Measurements from ENCODE around the gene ZNF580. TPM values are rescaled to one million over a fixed set of nuclear protein-coding genes. Genes with fewer than 3 reads are reported as not detected.

ZNF580 gene
- total RNA-seq, 1 donor from 2014 or later: 2.8 TPM

DNA sequence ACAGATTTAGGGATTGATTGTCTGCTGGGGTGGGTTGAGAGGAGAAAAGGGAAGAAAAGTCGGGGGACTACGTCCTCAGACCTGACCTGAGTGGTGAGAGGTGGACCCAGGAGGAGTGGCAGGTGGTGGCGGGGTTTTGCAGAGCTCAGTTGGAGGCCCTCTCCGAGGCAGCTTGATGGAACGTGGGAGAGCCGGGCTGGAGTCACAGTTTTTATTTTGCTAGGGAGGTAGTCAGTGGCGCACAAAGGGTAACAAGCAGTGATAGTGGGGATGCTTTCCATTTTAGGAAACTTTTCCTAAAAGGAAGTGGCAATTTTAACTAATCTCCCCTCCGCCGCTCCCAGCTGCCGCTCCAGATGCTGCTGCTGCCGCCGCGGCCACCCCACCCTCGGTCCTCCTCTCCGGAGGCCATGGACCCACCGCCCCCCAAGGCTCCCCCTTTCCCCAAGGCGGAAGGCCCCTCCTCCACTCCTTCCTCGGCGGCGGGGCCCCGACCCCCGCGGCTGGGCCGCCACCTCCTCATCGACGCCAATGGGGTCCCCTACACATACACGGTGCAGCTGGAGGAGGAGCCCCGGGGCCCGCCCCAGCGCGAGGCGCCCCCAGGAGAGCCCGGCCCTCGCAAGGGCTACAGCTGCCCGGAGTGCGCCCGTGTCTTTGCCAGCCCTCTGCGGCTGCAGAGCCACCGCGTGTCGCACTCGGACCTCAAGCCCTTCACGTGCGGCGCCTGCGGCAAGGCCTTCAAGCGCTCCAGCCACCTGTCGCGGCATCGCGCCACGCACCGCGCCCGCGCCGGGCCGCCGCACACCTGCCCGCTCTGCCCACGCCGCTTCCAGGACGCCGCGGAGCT, 1.6 kb downstream of the ZNF580 start:
- Histone ChIP-seq H2AFZ (replicated peaks) (no peak overlapping the region), H3K27me3 (no peaks in the 10 kb centered on the region), H3F3A (ENCODE audit: low read depth) (peaks cover 53% of the 10 kb centered on the region), H3K27ac (no peak overlapping the region), H3K36me3 (no peaks in the 10 kb centered on the region), H3K9me3 (ENCODE audit: low read depth) (no peaks in the 10 kb centered on the region), H3K4me3 (peak overlapping the region; percentile 80), H3K79me2 (ENCODE audit: low read depth) (peaks cover 90% of the 10 kb centered on the region), H4K20me1 (ENCODE audit: low read depth) (peaks cover 4% of the 10 kb centered on the region), H3K9ac (peak overlapping the region; percentile 73), H3K4me2 (peak overlapping the region; percentile 99), H3K4me1 (peaks cover 26% of the 10 kb centered on the region)
- peak; percentile 57 for DNase-seq (ENCODE audit: low spot score)
- TF ChIP-seq, protein P1, sequence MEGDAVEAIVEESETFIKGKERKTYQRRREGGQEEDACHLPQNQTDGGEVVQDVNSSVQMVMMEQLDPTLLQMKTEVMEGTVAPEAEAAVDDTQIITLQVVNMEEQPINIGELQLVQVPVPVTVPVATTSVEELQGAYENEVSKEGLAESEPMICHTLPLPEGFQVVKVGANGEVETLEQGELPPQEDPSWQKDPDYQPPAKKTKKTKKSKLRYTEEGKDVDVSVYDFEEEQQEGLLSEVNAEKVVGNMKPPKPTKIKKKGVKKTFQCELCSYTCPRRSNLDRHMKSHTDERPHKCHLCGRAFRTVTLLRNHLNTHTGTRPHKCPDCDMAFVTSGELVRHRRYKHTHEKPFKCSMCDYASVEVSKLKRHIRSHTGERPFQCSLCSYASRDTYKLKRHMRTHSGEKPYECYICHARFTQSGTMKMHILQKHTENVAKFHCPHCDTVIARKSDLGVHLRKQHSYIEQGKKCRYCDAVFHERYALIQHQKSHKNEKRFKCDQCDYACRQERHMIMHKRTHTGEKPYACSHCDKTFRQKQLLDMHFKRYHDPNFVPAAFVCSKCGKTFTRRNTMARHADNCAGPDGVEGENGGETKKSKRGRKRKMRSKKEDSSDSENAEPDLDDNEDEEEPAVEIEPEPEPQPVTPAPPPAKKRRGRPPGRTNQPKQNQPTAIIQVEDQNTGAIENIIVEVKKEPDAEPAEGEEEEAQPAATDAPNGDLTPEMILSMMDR (IDR thresholded peaks at IDR 0.05): no peak
- TF ChIP-seq EZH2phosphoT487 (IDR thresholded peaks at IDR 0.05) (no peak), EZH2 (IDR thresholded peaks at IDR 0.05) (no peak)
- H3K27ac Mint-ChIP-seq: peak overlapping the region; percentile 12
- peak overlapping the region; percentile 96 for H3K4me3 Mint-ChIP-seq
- no peaks in the 10 kb centered on the region for H3K9me3 Mint-ChIP-seq
- H3K36me3 Mint-ChIP-seq: peaks cover 18% of the 10 kb centered on the region
- H3K4me1 Mint-ChIP-seq: peaks cover 42% of the 10 kb centered on the region
- peaks cover 25% of the 10 kb centered on the region for H3K27me3 Mint-ChIP-seq (ENCODE audit: insufficient read depth, low read depth)

DNA sequence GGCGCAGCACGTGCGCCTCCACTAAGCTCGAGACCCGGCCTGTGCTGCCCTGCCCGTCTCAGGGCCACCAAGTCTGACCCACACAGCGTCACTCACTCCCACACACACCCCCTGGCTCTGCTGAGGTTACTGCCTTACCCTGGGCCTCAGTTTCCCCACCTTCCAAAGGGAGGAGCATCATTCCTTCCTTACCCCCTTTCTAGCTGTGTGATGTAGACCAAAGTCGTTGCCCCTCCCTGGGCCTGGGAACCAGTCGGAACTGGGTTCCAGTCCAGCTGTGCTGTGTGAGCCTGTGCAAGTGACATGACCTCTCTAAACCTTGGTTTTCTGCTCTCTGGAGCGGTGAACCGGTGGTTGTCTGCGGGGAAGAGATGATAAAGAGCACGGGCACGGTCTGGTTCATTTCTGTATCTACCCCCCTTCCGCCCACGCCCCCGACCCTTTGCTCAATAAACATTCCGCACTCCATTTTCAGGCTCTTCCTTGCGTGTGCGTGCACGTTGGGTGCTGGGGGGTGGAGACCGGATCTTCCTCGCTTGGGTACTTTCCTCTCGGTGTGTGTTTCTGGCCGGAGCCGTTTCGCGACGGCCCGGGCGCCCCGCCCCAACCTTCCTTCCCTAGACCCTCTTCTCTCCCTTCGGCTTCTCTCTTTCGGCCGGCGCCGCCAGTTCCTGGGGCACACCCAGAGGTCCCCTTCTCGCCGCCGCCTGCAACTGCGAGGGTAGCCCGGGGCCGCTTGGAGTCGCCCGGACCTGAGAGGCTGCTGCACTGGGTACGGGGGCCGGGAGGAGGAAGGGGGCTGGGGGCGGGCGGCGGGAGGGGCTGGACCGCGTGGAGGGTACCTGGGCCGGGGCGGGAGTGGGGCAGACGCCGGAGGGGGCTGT, 2.4 kb downstream of the ZNF580 start, which contains the start of gene ZNF581:
ZNF581 (plus strand) TSS at position 647 of the 884 bp plus-strand sequence. CDS start 923 bp downstream, outside the sequence.
- H3K79me2 ChIP-seq (ENCODE audit: low read depth): peaks cover 86% of the 10 kb centered on the region
- no peaks in the 10 kb centered on the region for H3K9me3 ChIP-seq (ENCODE audit: low read depth)
- Mint-ChIP-seq H3K4me1 (peaks cover 45% of the 10 kb centered on the region), H3K27ac (peak within 1 kb of the TSS; percentile 96), H3K27me3 (ENCODE audit: insufficient read depth, low read depth) (peaks cover 20% of the 10 kb centered on the region), H3K9me3 (no peaks in the 10 kb centered on the region), H3K4me3 (peak within 1 kb of the TSS; percentile 96), H3K36me3 (peaks cover 14% of the 10 kb centered on the region)
- H3K4me1 ChIP-seq: peaks cover 29% of the 10 kb centered on the region
- H4K20me1 ChIP-seq (ENCODE audit: low read depth): no peaks in the 10 kb centered on the region
- H3K4me3 ChIP-seq: peak within 1 kb of the TSS; percentile 80
- H3K27ac ChIP-seq: no peak within 1 kb of the TSS
- peaks cover 51% of the 10 kb centered on the region for H3F3A ChIP-seq (ENCODE audit: low read depth)
- H3K9ac ChIP-seq: peak within 1 kb of the TSS; percentile 79
- H3K27me3 ChIP-seq: no peaks in the 10 kb centered on the region
- H3K36me3 ChIP-seq: no peaks in the 10 kb centered on the region
- no peak for TF ChIP-seq EZH2 (IDR thresholded peaks at IDR 0.05)
- TF ChIP-seq, protein P1 (IDR thresholded peaks at IDR 0.05): no peak
- TF ChIP-seq EZH2phosphoT487 (IDR thresholded peaks at IDR 0.05): no peak
- peak within 1 kb of the TSS; percentile 99 for H3K4me2 ChIP-seq
- H2AFZ ChIP-seq (replicated peaks): no peak within 1 kb of the TSS
- peak; percentile 82 for DNase-seq (ENCODE audit: low spot score)

DNA sequence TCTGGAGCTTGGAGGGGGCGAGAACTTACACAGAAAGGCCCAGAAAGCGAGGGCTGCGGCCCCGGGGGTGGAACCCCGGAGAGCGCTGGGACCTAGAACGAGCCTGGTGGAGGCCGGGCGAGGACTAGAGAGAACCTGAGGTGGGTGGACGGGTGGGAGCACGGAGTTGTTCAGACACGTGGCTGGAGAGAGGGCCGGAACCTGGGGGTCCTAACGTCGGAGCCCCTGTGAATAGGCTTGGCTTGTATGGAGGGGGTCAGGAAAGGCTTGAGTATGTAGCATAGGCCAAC, 3.0 kb downstream of the ZNF580 start:
- Histone ChIP-seq H2AFZ (replicated peaks) (no peak overlapping the region), H3K79me2 (ENCODE audit: low read depth) (peaks cover 85% of the 10 kb centered on the region), H3K27ac (no peak overlapping the region), H3K27me3 (no peaks in the 10 kb centered on the region), H3K4me1 (peaks cover 32% of the 10 kb centered on the region), H3F3A (ENCODE audit: low read depth) (peaks cover 56% of the 10 kb centered on the region), H3K4me3 (peak overlapping the region; percentile 80), H4K20me1 (ENCODE audit: low read depth) (no peaks in the 10 kb centered on the region), H3K36me3 (no peaks in the 10 kb centered on the region), H3K9ac (peak overlapping the region; percentile 79), H3K9me3 (ENCODE audit: low read depth) (no peaks in the 10 kb centered on the region), H3K4me2 (peak overlapping the region; percentile 99)
- H3K9me3 Mint-ChIP-seq: no peaks in the 10 kb centered on the region
- peak overlapping the region; percentile 96 for H3K4me3 Mint-ChIP-seq
- peak overlapping the region; percentile 96 for H3K27ac Mint-ChIP-seq
- peaks cover 14% of the 10 kb centered on the region for H3K36me3 Mint-ChIP-seq
- H3K4me1 Mint-ChIP-seq: peaks cover 45% of the 10 kb centered on the region
- no peak for DNase-seq (ENCODE audit: low spot score)
- H3K27me3 Mint-ChIP-seq (ENCODE audit: insufficient read depth, low read depth): peaks cover 20% of the 10 kb centered on the region
- TF ChIP-seq, protein P1 (IDR thresholded peaks at IDR 0.05): no peak
- TF ChIP-seq EZH2 (IDR thresholded peaks at IDR 0.05) (no peak), EZH2phosphoT487 (IDR thresholded peaks at IDR 0.05) (no peak)

All from neural progenitor cell (in vitro differentiated cells).